SK-N-SH (cell line): ENCODE results near the gene MACROD2. TPM values are rescaled to one million over a fixed set of nuclear protein-coding genes. Genes with fewer than 3 reads are reported as not detected.

Experiments used
- CTCF ChIA-PET: fragments of 300-600, 350-600 bp; formaldehyde crosslinking; extraction: SDS; loops from one replicate; lab custom pipeline; 2021; lab: Yijun Ruan, JAX
- POLR2A ChIA-PET: fragments of 350-600 bp; sonication (Branson Sonifier 250); formaldehyde crosslinking; extraction: SDS; loops from one replicate; lab custom pipeline; 2020; ENCODE audit warnings: antibody characterized with exemption, inconsistent platforms; lab: Yijun Ruan, JAX
- DNase-seq: peaks from one replicate; pipeline ENCODE4 v3.0.0; 2012
- H2AFZ ChIP-seq: fragments of 200-600 bp; sonication (generic); 2 replicates; pipeline ENCODE4 v1.8.1; 2016; ENCODE audit warnings: antibody characterized with exemption, mild to moderate bottlenecking, low read depth
- H3F3A ChIP-seq: fragments of 200-600 bp; sonication (generic); replicated peaks from 2 replicates; pipeline ENCODE3; 2016; ENCODE audit warnings: antibody characterized with exemption, mild to moderate bottlenecking; ENCODE audit not compliant: insufficient read depth
- H3K27ac ChIP-seq, 2 experiments: fragments of 200-500 bp in 1 of 2; fragments of 200-600 bp in 1 of 2; sonication (Bioruptor generic) in 1 of 2; sonication (generic), shearing (Covaris generic) in 1 of 2; 2 replicates each; pipeline versions ENCODE4 v1.5.1 to v1.6.1; 2014 to 2016; ENCODE audit warnings: low read depth in 2 of 2, inconsistent platforms in 1 of 2, low read length in 1 of 2, mild to moderate bottlenecking in 1 of 2, mixed read lengths in 1 of 2
- H3K27me3 ChIP-seq: fragments of 200-600 bp; sonication (generic), shearing (Covaris generic); 2 replicates; pipeline ENCODE4 v1.6.1; 2016; ENCODE audit warnings: mixed run types; ENCODE audit not compliant: insufficient read depth
- H3K36me3 ChIP-seq, 2 experiments: fragments of 200-500 bp in 1 of 2; fragments of 200-600 bp in 1 of 2; sonication (Bioruptor generic) in 1 of 2; sonication (generic) in 1 of 2; replicated peaks in 1 of 2; 2 replicates each; pipeline versions ENCODE3 to v1.5.1; 2014 to 2016; ENCODE audit warnings: low read length in 1 of 2, mild to moderate bottlenecking in 1 of 2; ENCODE audit not compliant: insufficient read depth in 2 of 2, control insufficient read depth in 1 of 2
- H3K4me1 ChIP-seq, 2 experiments: fragments of 200-500 bp in 1 of 2; fragments of 200-600 bp in 1 of 2; sonication (Bioruptor generic) in 1 of 2; sonication (generic), shearing (Covaris generic) in 1 of 2; 2 replicates each; pipeline versions ENCODE4 v1.5.1 to v1.6.1; 2014 to 2016; ENCODE audit warnings: low read depth in 1 of 2, low read length in 1 of 2, mixed run types in 1 of 2; ENCODE audit not compliant: insufficient read depth in 2 of 2, control insufficient read depth in 1 of 2
- H3K4me2 ChIP-seq: fragments of 200-600 bp; sonication (generic), shearing (Covaris generic); 2 replicates; pipeline ENCODE4 v1.6.1; 2017; ENCODE audit warnings: mixed run types
- H3K4me3 ChIP-seq, 2 experiments: fragments of 200-500 bp in 1 of 2; fragments of 200-600 bp in 1 of 2; sonication (Bioruptor generic) in 1 of 2; sonication (generic), shearing (Covaris generic) in 1 of 2; 2 replicates each; pipeline versions ENCODE4 v1.5.1 to v1.8.1; 2014 to 2016; ENCODE audit warnings: low read depth in 2 of 2, inconsistent platforms in 1 of 2, low read length in 1 of 2, mild to moderate bottlenecking in 1 of 2, mixed read lengths in 1 of 2, moderate library complexity in 1 of 2
- H3K79me2 ChIP-seq: fragments of 200-600 bp; sonication (generic); 2 replicates; pipeline ENCODE4 v1.8.1; 2017; ENCODE audit warnings: mild to moderate bottlenecking; ENCODE audit not compliant: insufficient read depth
- H3K9ac ChIP-seq: fragments of 200-600 bp; sonication (generic); 2 replicates; pipeline ENCODE4 v1.6.1; 2017; ENCODE audit warnings: mixed run types
- H3K9me2 ChIP-seq: fragments of 200-600 bp; sonication (generic); 2 replicates; pipeline ENCODE4 v1.6.1; 2017; ENCODE audit warnings: mixed run types
- H3K9me3 ChIP-seq: fragments of 200-600 bp; sonication (generic); 2 replicates; pipeline ENCODE4 v1.6.1; 2017; ENCODE audit warnings: mixed run types, mild to moderate bottlenecking, moderate library complexity
- H4K20me1 ChIP-seq: fragments of 200-600 bp; sonication (generic); 2 replicates; pipeline ENCODE4 v1.6.1; 2017; ENCODE audit warnings: mild to moderate bottlenecking, mixed run types; ENCODE audit not compliant: insufficient read depth
- CHD2 ChIP-seq: fragments of 150-350 bp; IDR thresholded peaks from 2 replicates; pipeline ENCODE4 v1.6.1; 2018; ENCODE audit warnings: low read length; ENCODE audit not compliant: partially characterized antibody
- EP300 ChIP-seq, 2 experiments: IDR thresholded peaks; 2 replicates each; pipeline versions ENCODE4 v1.4.0 to v1.6.1; 2012; ENCODE audit warnings: borderline replicate concordance in 1 of 2, low read depth in 1 of 2, low read length in 1 of 2
- EZH2phosphoT487 ChIP-seq: fragments of 200-600 bp; sonication (generic); IDR thresholded peaks from 2 replicates; pipeline ENCODE4 v1.6.1; 2017; ENCODE audit warnings: low read depth, mixed run types, mild to moderate bottlenecking, antibody characterized with exemption, moderate library complexity, borderline replicate concordance
- FOSL2 ChIP-seq: IDR thresholded peaks from 2 replicates; pipeline ENCODE4 v1.4.0; 2012; ENCODE audit warnings: low read depth, mild to moderate bottlenecking, moderate library complexity, borderline replicate concordance
- GATA2 ChIP-seq: sonication (generic); formaldehyde crosslinking; IDR thresholded peaks from 2 replicates; pipeline ENCODE4 v1.5.0; 2020; ENCODE audit warnings: mild to moderate bottlenecking, missing genetic modification reagents
- JUND ChIP-seq: IDR thresholded peaks from 2 replicates; pipeline ENCODE4 v1.4.0; 2012
- MEF2A ChIP-seq: IDR thresholded peaks from 2 replicates; pipeline ENCODE4 v1.4.0; 2012; ENCODE audit warnings: low read depth, borderline replicate concordance
- NFIC ChIP-seq: IDR thresholded peaks from 2 replicates; pipeline ENCODE4 v1.4.0; 2012; ENCODE audit warnings: borderline replicate concordance
- NRF1 ChIP-seq: IDR thresholded peaks from 2 replicates; pipeline ENCODE4 v1.6.1; 2012; ENCODE audit warnings: low read depth, mild to moderate bottlenecking, low read length
- POLR2AphosphoS5 ChIP-seq: IDR thresholded peaks from 2 replicates; pipeline ENCODE4 v1.6.1; 2012; ENCODE audit warnings: low read depth, low read length
- RAD21 ChIP-seq: IDR thresholded peaks from 2 replicates; pipeline ENCODE4 v1.6.1; 2012; ENCODE audit warnings: mild to moderate bottlenecking, low read length
- RCOR1 ChIP-seq: fragments of 150-350 bp; IDR thresholded peaks from 2 replicates; pipeline ENCODE4 v1.6.1; 2017; ENCODE audit warnings: antibody characterized with exemption, low read length
- RFX5 ChIP-seq: IDR thresholded peaks from 2 replicates; pipeline ENCODE4 v1.6.1; 2012; ENCODE audit warnings: mild to moderate bottlenecking, improper control_type of control experiment, low read length
- SMC3 ChIP-seq: IDR thresholded peaks from 2 replicates; pipeline ENCODE4 v1.6.1; 2012; ENCODE audit warnings: low read depth, low read length, improper control_type of control experiment
- TAF1 ChIP-seq: IDR thresholded peaks from 2 replicates; pipeline ENCODE4 v1.6.1; 2012; ENCODE audit warnings: low read depth, mild to moderate bottlenecking, low read length, moderate library complexity, borderline replicate concordance
- TEAD4 ChIP-seq: IDR thresholded peaks from 2 replicates; pipeline ENCODE4 v1.4.0; 2012; ENCODE audit warnings: mild to moderate bottlenecking, borderline replicate concordance; ENCODE audit not compliant: insufficient read depth
- WGBS: methylation state at CpG from one replicate; pipeline ENCODE4 v1.1.6; 2017; ENCODE audit warnings: low lambda C conversion rate; 5-methylcytosine and 5-hydroxymethylcytosine counted together
- polyA plus RNA-seq, 3 experiments: library from polyadenylated mRNA; depleted of rRNA; stranded (reverse); fragments of >200 nt; gene quantifications; 2 replicates each; pipeline ENCODE4 v1.2.3, GENCODE V29; 2012
- TF ChIP-seq, protein P1 (sequence below): IDR thresholded peaks from 2 replicates; pipeline ENCODE4 v1.6.1; 2012; ENCODE audit warnings: mild to moderate bottlenecking, low read depth, low read length, moderate library complexity
- TF ChIP-seq, protein P2 (sequence below): fragments of 150-350 bp; IDR thresholded peaks from 2 replicates; pipeline ENCODE4 v1.6.1; 2016; ENCODE audit warnings: mild to moderate bottlenecking, low read depth, low read length
- TF ChIP-seq, protein P3 (sequence below): IDR thresholded peaks from 2 replicates; pipeline ENCODE4 v1.4.0; 2012; ENCODE audit warnings: low read depth
- TF ChIP-seq, protein P4 (sequence below): fragments of 150-350 bp; IDR thresholded peaks from 2 replicates; pipeline ENCODE4 v1.6.1; 2017; ENCODE audit warnings: antibody characterized with exemption, low read length, low read depth, borderline replicate concordance

Gene MACROD2
- polyA plus RNA-seq, 1 of the 3 experiments (the other 2 are of a cell fraction), result 0.33 TPM

DNA sequence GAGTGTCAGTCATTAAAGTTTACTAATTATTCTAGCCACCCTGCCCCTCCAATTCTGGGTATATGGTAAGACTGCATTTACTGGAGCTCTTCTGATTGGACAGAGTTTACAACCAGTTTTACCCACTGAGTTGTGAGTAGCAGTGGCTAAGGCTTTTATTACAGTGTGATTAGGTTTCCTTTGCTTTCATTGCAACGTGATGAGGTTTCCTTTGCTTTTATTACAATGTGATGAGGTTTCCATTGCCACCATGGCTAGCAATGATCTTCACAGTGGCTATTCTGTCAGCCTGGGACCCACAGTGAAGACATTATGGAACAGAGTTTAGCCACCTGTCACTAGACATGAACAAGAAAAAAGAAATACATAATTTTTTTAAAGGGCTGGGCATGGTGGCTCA lies 1052.3 kb downstream of the MACROD2 start:
- no peak overlapping the region for H2AFZ ChIP-seq
- no peaks in the 10 kb centered on the region for H3K27me3 ChIP-seq
- H3K4me3 ChIP-seq, result no peak overlapping the region
- no peak for DNase-seq
- TF ChIP-seq SMC3 (no peak), NFIC (no peak), EZH2phosphoT487 (no peak), EP300 (IDR thresholded peaks at IDR 0.05; ENCODE audit: borderline replicate concordance in 1 of 2, low read depth in 1 of 2, low read length in 1 of 2) (no peak), JUND (no peak), GATA2 (CRISPR knock-in tag) (no peak), RAD21 (no peak), NRF1 (no peak), TAF1 (no peak), MEF2A (no peak)
- TF ChIP-seq, protein P1, sequence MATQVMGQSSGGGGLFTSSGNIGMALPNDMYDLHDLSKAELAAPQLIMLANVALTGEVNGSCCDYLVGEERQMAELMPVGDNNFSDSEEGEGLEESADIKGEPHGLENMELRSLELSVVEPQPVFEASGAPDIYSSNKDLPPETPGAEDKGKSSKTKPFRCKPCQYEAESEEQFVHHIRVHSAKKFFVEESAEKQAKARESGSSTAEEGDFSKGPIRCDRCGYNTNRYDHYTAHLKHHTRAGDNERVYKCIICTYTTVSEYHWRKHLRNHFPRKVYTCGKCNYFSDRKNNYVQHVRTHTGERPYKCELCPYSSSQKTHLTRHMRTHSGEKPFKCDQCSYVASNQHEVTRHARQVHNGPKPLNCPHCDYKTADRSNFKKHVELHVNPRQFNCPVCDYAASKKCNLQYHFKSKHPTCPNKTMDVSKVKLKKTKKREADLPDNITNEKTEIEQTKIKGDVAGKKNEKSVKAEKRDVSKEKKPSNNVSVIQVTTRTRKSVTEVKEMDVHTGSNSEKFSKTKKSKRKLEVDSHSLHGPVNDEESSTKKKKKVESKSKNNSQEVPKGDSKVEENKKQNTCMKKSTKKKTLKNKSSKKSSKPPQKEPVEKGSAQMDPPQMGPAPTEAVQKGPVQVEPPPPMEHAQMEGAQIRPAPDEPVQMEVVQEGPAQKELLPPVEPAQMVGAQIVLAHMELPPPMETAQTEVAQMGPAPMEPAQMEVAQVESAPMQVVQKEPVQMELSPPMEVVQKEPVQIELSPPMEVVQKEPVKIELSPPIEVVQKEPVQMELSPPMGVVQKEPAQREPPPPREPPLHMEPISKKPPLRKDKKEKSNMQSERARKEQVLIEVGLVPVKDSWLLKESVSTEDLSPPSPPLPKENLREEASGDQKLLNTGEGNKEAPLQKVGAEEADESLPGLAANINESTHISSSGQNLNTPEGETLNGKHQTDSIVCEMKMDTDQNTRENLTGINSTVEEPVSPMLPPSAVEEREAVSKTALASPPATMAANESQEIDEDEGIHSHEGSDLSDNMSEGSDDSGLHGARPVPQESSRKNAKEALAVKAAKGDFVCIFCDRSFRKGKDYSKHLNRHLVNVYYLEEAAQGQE, result no peak
- TF ChIP-seq, protein P2, sequence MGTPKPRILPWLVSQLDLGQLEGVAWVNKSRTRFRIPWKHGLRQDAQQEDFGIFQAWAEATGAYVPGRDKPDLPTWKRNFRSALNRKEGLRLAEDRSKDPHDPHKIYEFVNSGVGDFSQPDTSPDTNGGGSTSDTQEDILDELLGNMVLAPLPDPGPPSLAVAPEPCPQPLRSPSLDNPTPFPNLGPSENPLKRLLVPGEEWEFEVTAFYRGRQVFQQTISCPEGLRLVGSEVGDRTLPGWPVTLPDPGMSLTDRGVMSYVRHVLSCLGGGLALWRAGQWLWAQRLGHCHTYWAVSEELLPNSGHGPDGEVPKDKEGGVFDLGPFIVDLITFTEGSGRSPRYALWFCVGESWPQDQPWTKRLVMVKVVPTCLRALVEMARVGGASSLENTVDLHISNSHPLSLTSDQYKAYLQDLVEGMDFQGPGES, result no peak
- TF ChIP-seq, protein P3, sequence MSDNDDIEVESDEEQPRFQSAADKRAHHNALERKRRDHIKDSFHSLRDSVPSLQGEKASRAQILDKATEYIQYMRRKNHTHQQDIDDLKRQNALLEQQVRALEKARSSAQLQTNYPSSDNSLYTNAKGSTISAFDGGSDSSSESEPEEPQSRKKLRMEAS, result no peak
- POLR2A ChIA-PET, result no interaction called here
- peaks cover 0 to 5% of the 10 kb centered on the region in 2 experiments; a peak in 2 of 4 replicates for H3K4me1 ChIP-seq
- H3K27ac ChIP-seq, result no peak overlapping the region
- CTCF ChIA-PET, result no interaction called here
- no peaks in the 10 kb centered on the region for H3K36me3 ChIP-seq
- no peaks in the 10 kb centered on the region for H4K20me1 ChIP-seq
- no peaks in the 10 kb centered on the region for H3K9me2 ChIP-seq
- H3F3A ChIP-seq, result no peaks in the 10 kb centered on the region
- no peaks in the 10 kb centered on the region for H3K79me2 ChIP-seq
- no peak overlapping the region for H3K4me2 ChIP-seq
- 54% methylated on average over 1 of the region's 1 CpG for WGBS
- H3K9me3 ChIP-seq, result no peaks in the 10 kb centered on the region
- no peak overlapping the region for H3K9ac ChIP-seq

DNA sequence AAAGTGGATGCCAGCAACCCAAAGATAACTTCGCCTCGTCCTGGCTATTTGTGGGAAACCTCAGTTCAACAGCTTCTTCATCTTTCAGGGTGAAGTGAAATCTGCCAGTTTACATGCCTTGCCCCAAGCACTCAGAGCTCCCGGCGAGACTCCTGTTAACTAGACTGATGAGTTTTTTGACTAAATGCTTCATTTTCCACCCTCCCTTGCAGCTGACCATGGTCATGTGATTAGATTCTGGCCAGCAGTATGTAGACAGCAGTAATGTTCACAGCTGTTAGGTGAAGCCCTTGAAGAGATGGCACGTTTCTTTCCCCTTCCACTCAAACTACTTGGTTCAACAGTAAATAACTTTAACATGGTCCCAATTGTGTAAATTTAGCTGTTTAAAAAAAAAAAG lies 1060.9 kb downstream of the MACROD2 start:
- H3F3A ChIP-seq, result no peaks in the 10 kb centered on the region
- H3K79me2 ChIP-seq, result no peaks in the 10 kb centered on the region
- H3K27ac ChIP-seq, result no peak overlapping the region
- no peak overlapping the region for H3K4me3 ChIP-seq
- no peaks in the 10 kb centered on the region for H4K20me1 ChIP-seq
- DNase-seq, result no peak
- WGBS, result 78% methylated on average over 5 of the region's 5 CpGs
- H3K9me3 ChIP-seq, result 0 out of 2 replicates have a peak, but pooled peaks cover 5% of the 10 kb centered on the region
- no peak overlapping the region for H3K9ac ChIP-seq
- no peaks in the 10 kb centered on the region for H3K27me3 ChIP-seq
- H3K4me2 ChIP-seq, result no peak overlapping the region
- no peaks in the 10 kb centered on the region for H3K36me3 ChIP-seq
- no peaks in the 10 kb centered on the region for H3K9me2 ChIP-seq
- no peak overlapping the region for H2AFZ ChIP-seq
- ChIA-PET CTCF (no interaction called here), POLR2A (no interaction called here)
- no peaks in the 10 kb centered on the region; a peak in 1 of 4 replicates for H3K4me1 ChIP-seq
- no peak for TF ChIP-seq CHD2
- TF ChIP-seq FOSL2, result no peak
- TF ChIP-seq, protein P4, sequence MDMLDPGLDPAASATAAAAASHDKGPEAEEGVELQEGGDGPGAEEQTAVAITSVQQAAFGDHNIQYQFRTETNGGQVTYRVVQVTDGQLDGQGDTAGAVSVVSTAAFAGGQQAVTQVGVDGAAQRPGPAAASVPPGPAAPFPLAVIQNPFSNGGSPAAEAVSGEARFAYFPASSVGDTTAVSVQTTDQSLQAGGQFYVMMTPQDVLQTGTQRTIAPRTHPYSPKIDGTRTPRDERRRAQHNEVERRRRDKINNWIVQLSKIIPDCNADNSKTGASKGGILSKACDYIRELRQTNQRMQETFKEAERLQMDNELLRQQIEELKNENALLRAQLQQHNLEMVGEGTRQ, result no peak
- no peak for TF ChIP-seq POLR2AphosphoS5
- TF ChIP-seq, protein P2, result no peak
- TF ChIP-seq TAF1, result no peak
- no peak for TF ChIP-seq GATA2 (CRISPR knock-in tag)
- no peak for TF ChIP-seq RFX5
- no peak for TF ChIP-seq TEAD4
- no peak for TF ChIP-seq RCOR1
- TF ChIP-seq EZH2phosphoT487, result no peak
- TF ChIP-seq JUND, result no peak
- TF ChIP-seq NFIC, result no peak
- TF ChIP-seq, protein P3, result no peak
